ENCODE results near the gene DNMT3B.

DNA sequence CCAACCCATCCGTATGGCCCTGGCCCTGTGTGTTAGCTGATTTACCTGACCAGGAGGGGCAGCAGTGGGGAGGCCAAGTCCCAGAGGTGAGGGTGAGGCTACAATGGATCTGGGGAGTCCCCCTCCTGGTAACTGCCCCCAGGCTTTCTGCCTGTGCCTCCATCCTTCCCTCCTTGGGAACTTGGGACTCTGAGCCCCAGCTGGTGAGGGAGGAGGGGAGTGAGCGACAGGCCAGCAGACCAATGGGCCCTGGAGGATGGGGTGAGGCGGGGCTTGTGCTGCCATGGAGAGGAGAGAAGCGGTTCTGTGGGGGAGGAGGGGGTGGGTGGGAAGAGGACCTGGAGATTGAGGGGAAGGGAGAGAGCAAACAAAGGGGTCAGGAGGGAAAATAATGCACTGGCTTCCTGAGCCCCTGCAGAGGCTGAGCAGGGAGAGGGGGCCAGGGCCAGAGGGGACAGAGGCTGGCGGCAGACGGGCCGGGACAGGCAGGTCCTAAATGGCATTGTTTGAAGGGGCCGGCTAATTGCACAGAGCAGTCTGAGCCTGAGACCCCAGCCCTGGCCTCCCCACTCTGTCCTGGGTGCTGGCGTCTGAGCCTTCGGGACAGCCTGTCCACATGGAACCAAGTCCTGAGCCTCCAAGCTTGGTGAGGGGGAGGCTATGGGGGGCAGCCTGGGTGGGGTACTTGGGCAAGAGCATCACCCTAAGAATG lies 17.5 kb downstream of the DNMT3B start:
- TF ChIP-seq CTCF (conservative IDR thresholded peaks at IDR 0.05; ENCODE audit: low read depth in 2 of 2), result peak; percentile 20 to 22; a peak in 2 of 4 replicates
- TF ChIP-seq EZH2phosphoT487 (IDR thresholded peaks at IDR 0.05; ENCODE audit: unreplicated experiment), result no peak
- no peak for TF ChIP-seq REST (IDR thresholded peaks at IDR 0.05; ENCODE audit: unreplicated experiment)
- TF ChIP-seq STAT1 (IDR thresholded peaks at IDR 0.05; ENCODE audit: unreplicated experiment), result no peak
- TF ChIP-seq JUNB (IDR thresholded peaks at IDR 0.05; ENCODE audit: unreplicated experiment), result peak; percentile 42
- TF ChIP-seq, protein P1, sequence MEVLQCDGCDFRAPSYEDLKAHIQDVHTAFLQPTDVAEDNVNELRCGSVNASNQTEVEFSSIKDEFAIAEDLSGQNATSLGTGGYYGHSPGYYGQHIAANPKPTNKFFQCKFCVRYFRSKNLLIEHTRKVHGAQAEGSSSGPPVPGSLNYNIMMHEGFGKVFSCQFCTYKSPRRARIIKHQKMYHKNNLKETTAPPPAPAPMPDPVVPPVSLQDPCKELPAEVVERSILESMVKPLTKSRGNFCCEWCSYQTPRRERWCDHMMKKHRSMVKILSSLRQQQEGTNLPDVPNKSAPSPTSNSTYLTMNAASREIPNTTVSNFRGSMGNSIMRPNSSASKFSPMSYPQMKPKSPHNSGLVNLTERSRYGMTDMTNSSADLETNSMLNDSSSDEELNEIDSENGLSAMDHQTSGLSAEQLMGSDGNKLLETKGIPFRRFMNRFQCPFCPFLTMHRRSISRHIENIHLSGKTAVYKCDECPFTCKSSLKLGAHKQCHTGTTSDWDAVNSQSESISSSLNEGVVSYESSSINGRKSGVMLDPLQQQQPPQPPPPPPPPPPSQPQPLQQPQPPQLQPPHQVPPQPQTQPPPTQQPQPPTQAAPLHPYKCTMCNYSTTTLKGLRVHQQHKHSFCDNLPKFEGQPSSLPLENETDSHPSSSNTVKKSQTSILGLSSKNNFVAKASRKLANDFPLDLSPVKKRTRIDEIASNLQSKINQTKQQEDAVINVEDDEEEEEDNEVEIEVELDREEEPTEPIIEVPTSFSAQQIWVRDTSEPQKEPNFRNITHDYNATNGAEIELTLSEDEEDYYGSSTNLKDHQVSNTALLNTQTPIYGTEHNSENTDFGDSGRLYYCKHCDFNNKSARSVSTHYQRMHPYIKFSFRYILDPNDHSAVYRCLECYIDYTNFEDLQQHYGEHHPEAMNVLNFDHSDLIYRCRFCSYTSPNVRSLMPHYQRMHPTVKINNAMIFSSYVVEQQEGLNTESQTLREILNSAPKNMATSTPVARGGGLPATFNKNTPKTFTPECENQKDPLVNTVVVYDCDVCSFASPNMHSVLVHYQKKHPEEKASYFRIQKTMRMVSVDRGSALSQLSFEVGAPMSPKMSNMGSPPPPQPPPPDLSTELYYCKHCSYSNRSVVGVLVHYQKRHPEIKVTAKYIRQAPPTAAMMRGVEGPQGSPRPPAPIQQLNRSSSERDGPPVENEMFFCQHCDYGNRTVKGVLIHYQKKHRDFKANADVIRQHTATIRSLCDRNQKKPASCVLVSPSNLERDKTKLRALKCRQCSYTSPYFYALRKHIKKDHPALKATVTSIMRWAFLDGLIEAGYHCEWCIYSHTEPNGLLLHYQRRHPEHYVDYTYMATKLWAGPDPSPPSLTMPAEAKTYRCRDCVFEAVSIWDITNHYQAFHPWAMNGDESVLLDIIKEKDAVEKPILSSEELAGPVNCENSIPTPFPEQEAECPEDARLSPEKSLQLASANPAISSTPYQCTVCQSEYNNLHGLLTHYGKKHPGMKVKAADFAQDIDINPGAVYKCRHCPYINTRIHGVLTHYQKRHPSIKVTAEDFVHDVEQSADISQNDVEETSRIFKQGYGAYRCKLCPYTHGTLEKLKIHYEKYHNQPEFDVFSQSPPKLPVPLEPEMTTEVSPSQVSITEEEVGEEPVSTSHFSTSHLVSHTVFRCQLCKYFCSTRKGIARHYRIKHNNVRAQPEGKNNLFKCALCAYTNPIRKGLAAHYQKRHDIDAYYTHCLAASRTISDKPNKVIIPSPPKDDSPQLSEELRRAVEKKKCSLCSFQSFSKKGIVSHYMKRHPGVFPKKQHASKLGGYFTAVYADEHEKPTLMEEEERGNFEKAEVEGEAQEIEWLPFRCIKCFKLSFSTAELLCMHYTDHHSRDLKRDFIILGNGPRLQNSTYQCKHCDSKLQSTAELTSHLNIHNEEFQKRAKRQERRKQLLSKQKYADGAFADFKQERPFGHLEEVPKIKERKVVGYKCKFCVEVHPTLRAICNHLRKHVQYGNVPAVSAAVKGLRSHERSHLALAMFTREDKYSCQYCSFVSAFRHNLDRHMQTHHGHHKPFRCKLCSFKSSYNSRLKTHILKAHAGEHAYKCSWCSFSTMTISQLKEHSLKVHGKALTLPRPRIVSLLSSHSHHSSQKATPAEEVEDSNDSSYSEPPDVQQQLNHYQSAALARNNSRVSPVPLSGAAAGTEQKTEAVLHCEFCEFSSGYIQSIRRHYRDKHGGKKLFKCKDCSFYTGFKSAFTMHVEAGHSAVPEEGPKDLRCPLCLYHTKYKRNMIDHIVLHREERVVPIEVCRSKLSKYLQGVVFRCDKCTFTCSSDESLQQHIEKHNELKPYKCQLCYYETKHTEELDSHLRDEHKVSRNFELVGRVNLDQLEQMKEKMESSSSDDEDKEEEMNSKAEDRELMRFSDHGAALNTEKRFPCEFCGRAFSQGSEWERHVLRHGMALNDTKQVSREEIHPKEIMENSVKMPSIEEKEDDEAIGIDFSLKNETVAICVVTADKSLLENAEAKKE (CRISPR knock-in tag; IDR thresholded peaks at IDR 0.05), result no peak
- TF ChIP-seq EZH2 (IDR thresholded peaks at IDR 0.05; ENCODE audit: low read depth, unreplicated experiment), result no peak
- peak; percentile 40; the same call in 1 of the 2 replicates for TF ChIP-seq POLR2AphosphoS5 (IDR thresholded peaks at IDR 0.05; ENCODE audit: low read depth)
- TF ChIP-seq CREB1 (CRISPR knock-in tag; IDR thresholded peaks at IDR 0.05; ENCODE audit: low read depth), result no peak
- TF ChIP-seq NANOG (IDR thresholded peaks at IDR 0.05; ENCODE audit: borderline replicate concordance), result no peak
- TF ChIP-seq, protein P2, sequence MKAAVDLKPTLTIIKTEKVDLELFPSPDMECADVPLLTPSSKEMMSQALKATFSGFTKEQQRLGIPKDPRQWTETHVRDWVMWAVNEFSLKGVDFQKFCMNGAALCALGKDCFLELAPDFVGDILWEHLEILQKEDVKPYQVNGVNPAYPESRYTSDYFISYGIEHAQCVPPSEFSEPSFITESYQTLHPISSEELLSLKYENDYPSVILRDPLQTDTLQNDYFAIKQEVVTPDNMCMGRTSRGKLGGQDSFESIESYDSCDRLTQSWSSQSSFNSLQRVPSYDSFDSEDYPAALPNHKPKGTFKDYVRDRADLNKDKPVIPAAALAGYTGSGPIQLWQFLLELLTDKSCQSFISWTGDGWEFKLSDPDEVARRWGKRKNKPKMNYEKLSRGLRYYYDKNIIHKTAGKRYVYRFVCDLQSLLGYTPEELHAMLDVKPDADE (IDR thresholded peaks at IDR 0.05), result no peak

Data from GM23338 (cell line).